ENCODE measurements around the gene CAMK4.
"Not testable (repeated sequence)": the region's sequence is repeated elsewhere in the genome, so short reads cannot be mapped to it uniquely, and the experiment has no call there.

Gene CAMK4

DNA sequence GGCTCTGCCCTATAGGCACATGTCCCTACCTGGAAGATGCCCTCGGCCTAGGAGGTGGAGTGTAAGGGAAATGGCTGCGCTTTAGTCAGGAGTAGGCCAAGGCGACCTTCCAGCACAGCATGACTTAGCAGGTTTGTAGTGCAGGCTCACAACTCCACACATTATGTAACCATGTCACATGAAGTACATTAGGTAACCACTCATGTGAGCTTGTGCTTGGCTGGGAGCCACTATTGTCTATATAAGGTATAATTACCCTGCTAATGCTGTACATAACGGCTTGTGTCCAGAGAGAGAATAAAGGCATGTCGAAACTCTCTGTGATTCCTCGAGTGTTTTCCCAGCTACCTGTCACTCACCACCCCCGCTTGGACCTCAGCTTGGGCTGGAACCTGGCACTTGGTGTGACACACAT lies 74.9 kb downstream of the CAMK4 start:
- Histone ChIP-seq H3K9me3 (ENCODE audit: control insufficient read depth in 2 of 2, low read length in 2 of 2) (no peaks in the 10 kb centered on the region), H3K4me3 (ENCODE audit: low read length in 2 of 2) (no peak overlapping the region), H3K27me3 (ENCODE audit: control insufficient read depth in 2 of 2, insufficient read depth in 2 of 2, low read length in 2 of 2) (no peaks in the 10 kb centered on the region), H3K27ac (ENCODE audit: low read depth in 2 of 2, low read length in 2 of 2) (no peak overlapping the region), H3K4me1 (ENCODE audit: control insufficient read depth in 2 of 2, insufficient read depth in 2 of 2, low read length in 2 of 2) (no peaks in the 10 kb centered on the region), H3K9ac (ENCODE audit: low read depth in 1 of 2, low read length in 2 of 2) (no peak overlapping the region), H3K36me3 (ENCODE audit: control insufficient read depth in 2 of 2, insufficient read depth in 2 of 2, low read length in 2 of 2) (no peaks in the 10 kb centered on the region)

DNA sequence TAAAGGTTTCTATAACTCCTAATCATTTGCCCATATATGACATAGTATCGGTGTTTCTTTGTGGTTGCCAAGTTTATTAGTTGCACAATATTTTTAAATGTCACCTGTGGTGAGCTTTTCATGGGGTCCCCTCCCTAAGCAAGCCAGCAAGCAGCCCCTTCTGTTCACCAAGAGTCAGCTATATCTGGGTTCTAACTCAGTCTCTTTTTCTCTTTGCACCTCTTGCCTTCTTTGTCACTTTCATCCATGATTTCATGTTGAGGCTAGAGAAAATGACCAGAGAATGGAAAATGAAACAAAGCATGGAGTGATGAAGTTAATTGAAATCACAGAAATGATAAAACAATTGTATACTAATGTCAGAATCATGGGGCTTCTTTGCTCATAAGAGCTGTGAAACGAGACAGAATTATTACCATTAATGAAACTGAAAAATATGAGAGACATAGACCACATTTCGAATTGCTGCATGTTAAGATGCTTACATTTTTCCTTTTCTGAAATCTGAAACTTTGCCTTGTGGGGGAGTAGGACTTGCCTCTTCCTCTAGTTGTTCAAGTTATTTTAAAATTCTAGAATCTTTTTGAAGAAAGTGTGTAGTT lies 75.7 kb downstream of the CAMK4 start:
- Histone ChIP-seq H3K9ac (ENCODE audit: low read depth in 1 of 2, low read length in 2 of 2) (no peak overlapping the region), H3K27me3 (ENCODE audit: control insufficient read depth in 2 of 2, insufficient read depth in 2 of 2, low read length in 2 of 2) (no peaks in the 10 kb centered on the region), H3K9me3 (ENCODE audit: control insufficient read depth in 2 of 2, low read length in 2 of 2) (no peaks in the 10 kb centered on the region), H3K4me1 (ENCODE audit: control insufficient read depth in 2 of 2, insufficient read depth in 2 of 2, low read length in 2 of 2) (no peaks in the 10 kb centered on the region), H3K27ac (ENCODE audit: low read depth in 2 of 2, low read length in 2 of 2) (no peak overlapping the region), H3K4me3 (ENCODE audit: low read length in 2 of 2) (no peak overlapping the region), H3K36me3 (ENCODE audit: control insufficient read depth in 2 of 2, insufficient read depth in 2 of 2, low read length in 2 of 2) (no peaks in the 10 kb centered on the region)

- Histone ChIP-seq H3K27me3 (ENCODE audit: control insufficient read depth in 2 of 2, insufficient read depth in 2 of 2, low read length in 2 of 2) (no peaks in the 10 kb centered on the region), H3K9me3 (ENCODE audit: control insufficient read depth in 2 of 2, low read length in 2 of 2) (no peaks in the 10 kb centered on the region), H3K4me1 (ENCODE audit: control insufficient read depth in 2 of 2, insufficient read depth in 2 of 2, low read length in 2 of 2) (no peaks in the 10 kb centered on the region), H3K4me3 (ENCODE audit: low read length in 2 of 2) (no peak overlapping the region), H3K36me3 (ENCODE audit: control insufficient read depth in 2 of 2, insufficient read depth in 2 of 2, low read length in 2 of 2) (no peaks in the 10 kb centered on the region), H3K9ac (ENCODE audit: low read depth in 1 of 2, low read length in 2 of 2) (no peak overlapping the region), H3K27ac (ENCODE audit: low read depth in 2 of 2, low read length in 2 of 2) (no peak overlapping the region)
Measured at GRCh38 chr5:111301264-111301663, 77.1 kb downstream of the CAMK4 start.

DNA sequence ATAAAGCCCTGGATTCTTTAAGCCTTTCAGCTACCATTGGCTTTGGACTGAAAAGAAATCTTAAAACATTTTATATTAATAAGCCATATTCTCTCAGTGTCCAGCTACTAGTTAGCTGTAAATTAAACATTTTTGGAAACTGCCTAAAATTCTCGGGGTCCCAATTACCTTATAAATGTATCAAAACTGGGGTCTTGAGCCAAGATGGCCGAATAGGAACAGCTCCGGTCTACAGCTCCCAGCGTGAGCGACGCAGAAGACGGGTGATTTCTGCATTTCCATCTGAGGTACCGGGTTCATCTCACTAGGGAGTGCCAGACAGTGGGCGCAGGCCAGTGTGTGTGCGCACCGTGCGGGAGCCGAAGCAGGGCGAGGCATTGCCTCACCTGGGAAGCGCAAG lies 77.9 kb downstream of the CAMK4 start:
- H3K9ac ChIP-seq (ENCODE audit: low read depth in 1 of 2, low read length in 2 of 2); H3K36me3 ChIP-seq (ENCODE audit: control insufficient read depth in 2 of 2, insufficient read depth in 2 of 2, low read length in 2 of 2); H3K4me3 ChIP-seq (ENCODE audit: low read length in 2 of 2); H3K9me3 ChIP-seq (ENCODE audit: control insufficient read depth in 2 of 2, low read length in 2 of 2); H3K27ac ChIP-seq (ENCODE audit: low read depth in 2 of 2, low read length in 2 of 2); H3K4me1 ChIP-seq (ENCODE audit: control insufficient read depth in 2 of 2, insufficient read depth in 2 of 2, low read length in 2 of 2); H3K27me3 ChIP-seq (ENCODE audit: control insufficient read depth in 2 of 2, insufficient read depth in 2 of 2, low read length in 2 of 2): not testable (repeated sequence)

DNA sequence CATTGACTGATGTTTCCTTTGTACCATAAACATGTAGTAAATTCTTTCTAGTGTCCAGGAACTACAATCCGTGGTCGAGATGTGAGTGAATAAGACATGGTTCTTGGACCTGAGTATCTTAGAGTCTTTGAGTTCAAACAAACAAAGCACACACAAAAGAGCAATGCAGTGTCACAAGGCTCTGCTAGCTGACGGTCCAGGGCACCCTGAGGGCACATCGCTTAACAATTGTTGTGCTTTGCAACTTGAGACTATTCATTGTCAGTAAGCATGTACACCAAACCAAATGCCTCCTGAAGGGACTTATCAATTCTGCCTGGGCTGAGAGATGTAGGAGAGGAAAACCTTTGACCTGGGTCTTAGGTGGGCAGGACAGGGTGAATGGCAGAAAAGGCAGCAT lies 84.8 kb downstream of the CAMK4 start:
- Histone ChIP-seq H3K4me3 (ENCODE audit: low read length in 2 of 2) (no peak overlapping the region), H3K9ac (ENCODE audit: low read depth in 1 of 2, low read length in 2 of 2) (no peak overlapping the region), H3K27me3 (ENCODE audit: control insufficient read depth in 2 of 2, insufficient read depth in 2 of 2, low read length in 2 of 2) (no peaks in the 10 kb centered on the region), H3K4me1 (ENCODE audit: control insufficient read depth in 2 of 2, insufficient read depth in 2 of 2, low read length in 2 of 2) (no peaks in the 10 kb centered on the region), H3K9me3 (ENCODE audit: control insufficient read depth in 2 of 2, low read length in 2 of 2) (no peaks in the 10 kb centered on the region), H3K27ac (ENCODE audit: low read depth in 2 of 2, low read length in 2 of 2) (no peak overlapping the region), H3K36me3 (ENCODE audit: control insufficient read depth in 2 of 2, insufficient read depth in 2 of 2, low read length in 2 of 2) (no peaks in the 10 kb centered on the region)

- no peak overlapping the region for H3K9ac ChIP-seq (ENCODE audit: low read depth in 1 of 2, low read length in 2 of 2)
- H3K27ac ChIP-seq (ENCODE audit: low read depth in 2 of 2, low read length in 2 of 2) = no peak overlapping the region
- H3K36me3 ChIP-seq (ENCODE audit: control insufficient read depth in 2 of 2, insufficient read depth in 2 of 2, low read length in 2 of 2) = no peaks in the 10 kb centered on the region
- H3K4me3 ChIP-seq (ENCODE audit: low read length in 2 of 2) = no peak overlapping the region
- no peaks in the 10 kb centered on the region for H3K9me3 ChIP-seq (ENCODE audit: control insufficient read depth in 2 of 2, low read length in 2 of 2)
- H3K4me1 ChIP-seq (ENCODE audit: control insufficient read depth in 2 of 2, insufficient read depth in 2 of 2, low read length in 2 of 2) = no peaks in the 10 kb centered on the region
- no peaks in the 10 kb centered on the region for H3K27me3 ChIP-seq (ENCODE audit: control insufficient read depth in 2 of 2, insufficient read depth in 2 of 2, low read length in 2 of 2)
Measured at GRCh38 chr5:111309384-111309783, 85.2 kb downstream of the CAMK4 start.

DNA sequence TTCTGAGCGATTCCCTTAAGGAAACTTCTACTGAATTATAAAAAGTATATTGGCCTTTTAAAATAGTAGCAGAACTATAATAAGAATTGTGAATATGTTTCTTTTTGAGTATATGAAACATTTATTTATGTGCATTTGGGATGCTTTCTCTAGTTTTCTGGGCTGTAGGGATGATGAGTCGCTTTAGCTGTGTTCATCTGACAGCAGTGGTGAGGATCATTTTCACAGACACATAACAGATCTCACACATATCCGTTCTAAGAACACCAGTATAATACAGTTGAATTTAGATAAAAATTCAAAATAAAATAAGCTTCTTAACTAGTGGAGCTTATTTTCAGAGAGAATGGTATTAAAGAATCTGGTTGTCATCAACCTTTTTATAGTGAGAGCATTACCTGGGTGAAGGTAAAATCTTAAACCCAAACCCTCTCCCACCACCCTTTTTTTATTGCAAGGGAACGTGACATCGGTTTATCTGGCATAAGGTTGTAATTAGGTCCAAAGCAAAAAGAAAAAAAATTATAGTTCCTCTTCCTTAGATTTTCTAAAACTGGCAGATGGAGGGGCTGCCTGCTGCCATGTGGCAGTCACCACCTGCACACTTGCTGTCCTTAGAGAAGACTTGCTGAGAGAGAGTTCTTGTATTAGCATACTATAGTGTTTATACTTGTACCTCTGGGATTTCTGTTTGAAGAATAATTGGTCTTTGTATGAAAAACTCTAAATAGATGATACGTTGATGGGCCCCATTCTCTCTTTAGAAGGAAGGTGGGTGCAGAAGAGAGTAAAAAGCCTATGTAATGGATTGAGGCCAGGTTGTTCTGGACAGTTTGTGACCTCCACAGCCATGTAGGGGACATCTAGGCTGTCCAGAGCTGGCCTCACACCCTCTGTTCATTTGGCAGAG lies 86.8 kb downstream of the CAMK4 start:
- H3K4me1 ChIP-seq (ENCODE audit: control insufficient read depth in 2 of 2, insufficient read depth in 2 of 2, low read length in 2 of 2) = no peaks in the 10 kb centered on the region
- no peak overlapping the region for H3K27ac ChIP-seq (ENCODE audit: low read depth in 2 of 2, low read length in 2 of 2)
- no peak overlapping the region for H3K9ac ChIP-seq (ENCODE audit: low read depth in 1 of 2, low read length in 2 of 2)
- no peaks in the 10 kb centered on the region for H3K36me3 ChIP-seq (ENCODE audit: control insufficient read depth in 2 of 2, insufficient read depth in 2 of 2, low read length in 2 of 2)
- no peaks in the 10 kb centered on the region for H3K27me3 ChIP-seq (ENCODE audit: control insufficient read depth in 2 of 2, insufficient read depth in 2 of 2, low read length in 2 of 2)
- H3K9me3 ChIP-seq (ENCODE audit: control insufficient read depth in 2 of 2, low read length in 2 of 2) = no peaks in the 10 kb centered on the region
- no peak overlapping the region for H3K4me3 ChIP-seq (ENCODE audit: low read length in 2 of 2)

DNA sequence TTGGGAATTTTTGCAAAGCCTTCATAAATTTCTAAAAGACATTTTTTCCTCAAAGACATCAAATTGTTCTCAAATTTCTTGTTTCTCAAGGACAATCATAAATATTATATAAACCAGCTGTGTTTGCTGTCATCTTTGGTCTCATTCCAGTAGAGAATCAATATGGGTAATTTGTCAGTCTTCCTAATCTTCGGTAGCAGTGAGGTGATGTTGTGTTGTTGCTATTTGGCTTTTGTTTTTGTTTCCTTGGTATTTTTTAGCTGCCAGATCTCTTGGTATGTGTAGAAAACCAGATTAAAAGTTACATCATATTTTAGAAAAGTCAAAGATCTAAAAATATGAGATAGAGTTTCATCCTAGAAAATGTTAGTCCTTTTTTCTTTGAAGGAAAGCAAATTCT lies 87.5 kb downstream of the CAMK4 start:
- H3K4me3 ChIP-seq (ENCODE audit: low read length in 2 of 2) = no peak overlapping the region
- no peaks in the 10 kb centered on the region for H3K27me3 ChIP-seq (ENCODE audit: control insufficient read depth in 2 of 2, insufficient read depth in 2 of 2, low read length in 2 of 2)
- no peaks in the 10 kb centered on the region for H3K4me1 ChIP-seq (ENCODE audit: control insufficient read depth in 2 of 2, insufficient read depth in 2 of 2, low read length in 2 of 2)
- H3K36me3 ChIP-seq (ENCODE audit: control insufficient read depth in 2 of 2, insufficient read depth in 2 of 2, low read length in 2 of 2) = no peaks in the 10 kb centered on the region
- H3K9me3 ChIP-seq (ENCODE audit: control insufficient read depth in 2 of 2, low read length in 2 of 2) = no peaks in the 10 kb centered on the region
- H3K9ac ChIP-seq (ENCODE audit: low read depth in 1 of 2, low read length in 2 of 2) = no peak overlapping the region
- no peak overlapping the region for H3K27ac ChIP-seq (ENCODE audit: low read depth in 2 of 2, low read length in 2 of 2)

- Histone ChIP-seq H3K27me3 (ENCODE audit: control insufficient read depth in 2 of 2, insufficient read depth in 2 of 2, low read length in 2 of 2) (no peaks in the 10 kb centered on the region), H3K4me3 (ENCODE audit: low read length in 2 of 2) (no peak overlapping the region), H3K36me3 (ENCODE audit: control insufficient read depth in 2 of 2, insufficient read depth in 2 of 2, low read length in 2 of 2) (no peaks in the 10 kb centered on the region), H3K9ac (ENCODE audit: low read depth in 1 of 2, low read length in 2 of 2) (no peak overlapping the region), H3K27ac (ENCODE audit: low read depth in 2 of 2, low read length in 2 of 2) (no peak overlapping the region), H3K9me3 (ENCODE audit: control insufficient read depth in 2 of 2, low read length in 2 of 2) (no peaks in the 10 kb centered on the region), H3K4me1 (ENCODE audit: control insufficient read depth in 2 of 2, insufficient read depth in 2 of 2, low read length in 2 of 2) (no peaks in the 10 kb centered on the region)
Measured at GRCh38 chr5:111313017-111313724, 89.0 kb downstream of the CAMK4 start.

DNA sequence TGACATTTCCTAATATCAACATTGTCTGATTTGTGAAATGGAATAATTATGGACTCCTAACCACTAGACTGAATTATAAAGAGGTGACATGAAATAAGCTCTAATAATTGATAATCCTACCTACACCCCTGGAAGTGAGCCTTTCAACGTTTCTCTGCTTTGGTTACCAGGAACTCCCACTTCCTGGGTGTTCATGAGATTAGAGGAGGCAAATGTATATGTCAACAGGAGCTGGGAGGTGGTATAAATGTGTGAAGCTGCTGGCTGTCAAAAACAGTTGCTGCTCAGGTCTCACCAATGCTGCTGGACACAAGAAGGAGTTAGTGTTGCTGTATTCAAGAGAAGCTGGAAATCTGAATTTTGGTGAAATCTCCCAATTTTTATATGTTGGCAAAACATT lies 96.8 kb downstream of the CAMK4 start:
- H3K27me3 ChIP-seq (ENCODE audit: control insufficient read depth in 2 of 2, insufficient read depth in 2 of 2, low read length in 2 of 2) = no peaks in the 10 kb centered on the region
- no peak overlapping the region for H3K9ac ChIP-seq (ENCODE audit: low read depth in 1 of 2, low read length in 2 of 2)
- H3K36me3 ChIP-seq (ENCODE audit: control insufficient read depth in 2 of 2, insufficient read depth in 2 of 2, low read length in 2 of 2) = no peaks in the 10 kb centered on the region
- no peak overlapping the region for H3K27ac ChIP-seq (ENCODE audit: low read depth in 2 of 2, low read length in 2 of 2)
- H3K4me3 ChIP-seq (ENCODE audit: low read length in 2 of 2) = no peak overlapping the region
- H3K4me1 ChIP-seq (ENCODE audit: control insufficient read depth in 2 of 2, insufficient read depth in 2 of 2, low read length in 2 of 2) = no peaks in the 10 kb centered on the region
- no peaks in the 10 kb centered on the region for H3K9me3 ChIP-seq (ENCODE audit: control insufficient read depth in 2 of 2, low read length in 2 of 2)

All from mucosa of rectum (tissue), 2 donors.